ENCODE results near the gene CTSK. TPM values are rescaled to one million over a fixed set of nuclear protein-coding genes. Genes with fewer than 3 reads are reported as not detected.
"Not testable (repeated sequence)": the region's sequence is repeated elsewhere in the genome, so short reads cannot be mapped to it uniquely, and the experiment has no call there.

CTSK gene
- total RNA-seq (100 to 1,000 TPM in 1 of 4 donors, 10 to 100 TPM in 3; 33.5 to 114 (median 82.7) TPM), polyA plus RNA-seq (10 to 100 TPM in 2 of 3 donors, 1 to 10 TPM in 1; 7.6 to 66.3 (median 56.5) TPM)

GRCh38 chr1:150808121-150808520, at the start of gene CTSK:
Gene CTSK (minus strand): TSS chr1:150808260. CDS start chr1:150806805, 1,455 bp downstream.
- peak; percentile 70 for DNase-seq
- Histone ChIP-seq H3K36me3 (peaks cover 14 to 36% (median 18%) of the 10 kb centered on the region in 4 donors), H3K4me3 (peak within 1 kb of the TSS; percentile 20 to 33 (median 30)), H3K9me3 (no peaks in the 10 kb centered on the region), H3K27ac (peak within 1 kb of the TSS; percentile 45 to 51 (median 50)), H3K27me3 (no peaks in the 10 kb centered on the region), H3K4me1 (peaks cover 0 to 17% (median 8%) of the 10 kb centered on the region in 4 donors)
- TF ChIP-seq POLR2AphosphoS5 (IDR thresholded peaks at IDR 0.05) = peak; percentile 26 to 59 (median 42)
- no peak for TF ChIP-seq POLR2A (IDR thresholded peaks at IDR 0.05)
- intact Hi-C loops (cut with DNase I) = loop anchor here (10.0 kb wide), 1 partner anchor 47 kb away; no protein-coding TSS in a partner anchor
- 74 to 83% methylated on average over 7 of the region's 7 CpGs for WGBS, 2 donors

GRCh38 chr1:150852734-150853133, 44.7 kb upstream of the CTSK start:
- intact Hi-C loops (cut with DNase I) = loop anchor here (10.0 kb wide), 1 partner anchor 48 kb away; the partner anchor contains the start of gene CTSK
- not testable (repeated sequence) for H3K4me3 ChIP-seq, DNase-seq, H3K27me3 ChIP-seq, H3K4me1 ChIP-seq, H3K9me3 ChIP-seq, H3K27ac ChIP-seq
- peaks cover 6 to 59% (median 16%) of the 10 kb centered on the region in 4 donors for H3K36me3 ChIP-seq
- WGBS, 2 donors = 75 to 91% methylated on average over 3 of the region's 3 CpGs

GRCh38 chr1:150850801-150851362, 42.8 kb upstream of the CTSK start:
- WGBS, 2 donors = 97 to 98% methylated on average over 49 of the region's 49 CpGs
- H3K4me3 ChIP-seq, H3K27me3 ChIP-seq, H3K4me1 ChIP-seq, DNase-seq, H3K9me3 ChIP-seq, H3K27ac ChIP-seq: not testable (repeated sequence)
- peaks cover 6 to 49% (median 9%) of the 10 kb centered on the region in 4 donors for H3K36me3 ChIP-seq
- intact Hi-C loops (cut with DNase I) = loop anchor here (10.0 kb wide), 1 partner anchor 46 kb away; the partner anchor contains the start of gene CTSK

GRCh38 chr1:150846473-150847146, 38.5 kb upstream of the CTSK start:
- peaks cover 0 to 49% (median 3%) of the 10 kb centered on the region in 4 donors for H3K36me3 ChIP-seq
- no peak overlapping the region for H3K27ac ChIP-seq
- no peak for TF ChIP-seq POLR2AphosphoS5 (IDR thresholded peaks at IDR 0.05)
- no peak for TF ChIP-seq POLR2A (IDR thresholded peaks at IDR 0.05)
- no peak for TF ChIP-seq CTCF (IDR thresholded peaks at IDR 0.05)
- TF ChIP-seq EP300 (IDR thresholded peaks at IDR 0.05) = no peak
- H3K4me1 ChIP-seq = no peaks in the 10 kb centered on the region
- no peaks in the 10 kb centered on the region for H3K27me3 ChIP-seq
- WGBS, 2 donors = 90 to 91% methylated on average over 4 of the region's 4 CpGs
- no peaks in the 10 kb centered on the region for H3K9me3 ChIP-seq
- DNase-seq = no peak
- no peak overlapping the region for H3K4me3 ChIP-seq
- intact Hi-C loops (cut with DNase I) = no loop called here

GRCh38 chr1:150843474-150843873, 35.4 kb upstream of the CTSK start:
- Histone ChIP-seq H3K27me3 (no peaks in the 10 kb centered on the region), H3K4me1 (no peaks in the 10 kb centered on the region), H3K27ac (no peak overlapping the region), H3K4me3 (no peak overlapping the region), H3K9me3 (no peaks in the 10 kb centered on the region), H3K36me3 (peaks cover 3 to 57% (median 10%) of the 10 kb centered on the region in 4 donors)
- intact Hi-C loops (cut with DNase I) = no loop called here
- no peak for DNase-seq
- TF ChIP-seq POLR2AphosphoS5 (IDR thresholded peaks at IDR 0.05) = no peak
- no peak for TF ChIP-seq CTCF (IDR thresholded peaks at IDR 0.05)
- TF ChIP-seq POLR2A (IDR thresholded peaks at IDR 0.05) = no peak
- TF ChIP-seq EP300 (IDR thresholded peaks at IDR 0.05) = no peak
- 89 to 91% methylated on average over 2 of the region's 2 CpGs for WGBS, 2 donors

GRCh38 chr1:150842964-150843363, 34.9 kb upstream of the CTSK start:
- Histone ChIP-seq H3K4me1 (no peaks in the 10 kb centered on the region), H3K27ac (no peak overlapping the region), H3K27me3 (no peaks in the 10 kb centered on the region), H3K4me3 (no peak overlapping the region), H3K36me3 (peaks cover 0 to 57% (median 10%) of the 10 kb centered on the region in 4 donors), H3K9me3 (no peaks in the 10 kb centered on the region)
- DNase-seq = no peak
- TF ChIP-seq EP300 (IDR thresholded peaks at IDR 0.05) (no peak), POLR2AphosphoS5 (IDR thresholded peaks at IDR 0.05) (no peak), CTCF (IDR thresholded peaks at IDR 0.05) (no peak), POLR2A (IDR thresholded peaks at IDR 0.05) (no peak)
- intact Hi-C loops (cut with DNase I) = no loop called here
- 95 to 96% methylated on average over 2 of the region's 2 CpGs for WGBS, 2 donors

Measured in sigmoid colon (tissue), 7 donors.